HepG2 (cell line): Measurements from ENCODE around the gene ACOT8. TPM values are rescaled to one million over a fixed set of nuclear protein-coding genes. Genes with fewer than 3 reads are reported as not detected.

ENCODE experiments used
- CBX5 ChIP-seq: sonication (generic); formaldehyde crosslinking; IDR thresholded peaks from 2 replicates; pipeline ENCODE4 v1.4.0; 2020; ENCODE audit warnings: missing genetic modification reagents, borderline replicate concordance
- FOXC1 ChIP-seq: sonication (generic); formaldehyde crosslinking; IDR thresholded peaks from 2 replicates; pipeline ENCODE4 v1.8.0; 2022; ENCODE audit warnings: mild to moderate bottlenecking, missing genetic modification reagents, borderline replicate concordance
- JUNB ChIP-seq: sonication (generic); formaldehyde crosslinking; IDR thresholded peaks from 2 replicates; pipeline ENCODE4 v1.8.0; 2022; ENCODE audit warnings: missing genetic modification reagents, mild to moderate bottlenecking, borderline replicate concordance
- SATB2 ChIP-seq: sonication (generic); formaldehyde crosslinking; IDR thresholded peaks from 2 replicates; pipeline ENCODE4 v1.5.0; 2020; ENCODE audit warnings: missing genetic modification reagents
- ZNF101 ChIP-seq: sonication (generic); formaldehyde crosslinking; IDR thresholded peaks from 2 replicates; pipeline ENCODE4 v1.4.0; 2020; ENCODE audit warnings: mild to moderate bottlenecking, low read depth, missing genetic modification reagents, borderline replicate concordance
- ZNF589 ChIP-seq: sonication (generic); formaldehyde crosslinking; conservative IDR thresholded peaks from 2 replicates; pipeline ENCODE4 v1.8.0; 2022; ENCODE audit warnings: mild to moderate bottlenecking, moderate library complexity, missing genetic modification reagents
- ZNF780A ChIP-seq: sonication (generic); formaldehyde crosslinking; IDR thresholded peaks from 2 replicates; pipeline ENCODE4 v1.8.0; 2022; ENCODE audit warnings: mild to moderate bottlenecking, missing genetic modification reagents, moderate library complexity
- polyA plus RNA-seq, 8 experiments: library from polyadenylated mRNA; depleted of rRNA in 3 of 8; stranded (reverse) in 7 of 8; unstranded in 1 of 8; fragments of >200 nt; fragmentation: Illumina TruSeq in 4 of 8; extraction: Trizol in 4 of 8; gene quantifications; 2 replicates each; pipeline versions ENCODE4 v1.2.1 to v1.2.3, GENCODE V29; 2011 to 2016; ENCODE audit warnings: low read depth in 4 of 8, missing spikeins in 1 of 8, mixed read lengths in 1 of 8; ENCODE audit not compliant: insufficient read depth in 1 of 8
- total RNA-seq, 5 experiments: library from RNA; depleted of rRNA; stranded (reverse); fragments of >200 nt; fragmentation: Illumina TruSeq; extraction: Trizol; gene quantifications; 2 replicates each; pipeline ENCODE4 v1.2.3, GENCODE V29; 2016; ENCODE audit warnings: low read depth in 1 of 5
- TF ChIP-seq, protein P1 (sequence below): fragments of 450-650 bp; IDR thresholded peaks from 2 replicates; pipeline ENCODE4 v1.6.1; 2016
- TF ChIP-seq, protein P2 (sequence below): sonication (generic); formaldehyde crosslinking; IDR thresholded peaks from 2 replicates; pipeline ENCODE4 v1.4.0; 2020; ENCODE audit warnings: missing genetic modification reagents
- TF ChIP-seq, protein P3 (sequence below): sonication (generic); formaldehyde crosslinking; IDR thresholded peaks from one replicate; pipeline ENCODE4 v1.5.1; 2020; ENCODE audit warnings: mild to moderate bottlenecking, missing genetic modification reagents; ENCODE audit errors: not compliant biosample characterization
- TF ChIP-seq, protein P4 (sequence below): IDR thresholded peaks from 2 replicates; pipeline ENCODE4 v1.6.1; 2018; ENCODE audit warnings: missing genetic modification reagents, mild to moderate bottlenecking, missing compliant biosample characterization
- TF ChIP-seq, protein P5 (sequence below): sonication (generic); formaldehyde crosslinking; IDR thresholded peaks from 2 replicates; pipeline ENCODE4 v1.4.0; 2020; ENCODE audit warnings: mild to moderate bottlenecking, missing genetic modification reagents

Gene ACOT8
- total and polyA plus RNA-seq, 2 of the 13 experiments (the other 11 are each of a cell fraction or from before 2014, with no cell fraction given): 31.4 to 45.5 TPM

DNA sequence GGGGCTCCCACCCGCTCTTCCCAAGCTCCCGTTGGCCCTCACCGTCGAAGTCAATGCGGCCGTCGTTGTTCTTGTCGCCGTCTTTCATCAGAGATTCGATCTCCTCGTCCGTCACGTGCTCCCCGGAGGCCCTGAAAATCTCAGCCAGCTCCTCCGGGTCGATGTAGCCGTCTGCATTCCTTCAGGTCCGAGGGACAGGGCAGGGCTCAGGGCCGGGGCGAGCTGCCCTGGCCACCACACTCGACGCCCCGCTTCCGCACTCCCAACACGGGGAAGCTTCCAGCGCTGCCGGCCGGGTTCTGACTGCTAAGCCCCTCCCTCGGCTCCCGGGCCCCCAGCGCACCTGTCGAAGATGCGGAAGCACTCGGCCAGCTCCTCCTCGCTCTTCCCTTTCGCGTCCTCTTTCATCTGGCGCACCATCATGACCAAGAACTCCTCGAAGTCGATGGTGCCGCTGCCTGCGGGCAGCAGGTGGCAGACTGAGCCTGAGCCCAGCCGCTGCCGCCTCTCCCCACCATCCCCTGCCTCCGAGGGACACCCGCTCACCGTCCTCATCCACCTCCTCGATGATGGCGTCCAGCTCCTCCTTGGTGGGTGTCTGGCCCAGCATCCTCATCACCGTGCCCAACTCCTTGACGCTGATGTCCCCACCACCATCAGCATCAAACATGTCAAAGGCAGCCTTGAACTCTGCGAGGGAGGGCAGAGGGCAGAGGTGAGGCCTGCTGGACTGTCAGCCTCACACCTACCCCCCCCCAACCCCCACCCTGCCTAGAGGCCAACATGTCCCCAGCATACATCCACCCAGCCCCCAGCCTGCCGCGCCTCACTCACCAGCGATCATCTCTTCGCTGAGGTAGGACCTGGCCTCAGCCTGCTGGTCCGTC is 33.0 kb downstream of the ACOT8 start (continued):
- TF ChIP-seq, protein P1, sequence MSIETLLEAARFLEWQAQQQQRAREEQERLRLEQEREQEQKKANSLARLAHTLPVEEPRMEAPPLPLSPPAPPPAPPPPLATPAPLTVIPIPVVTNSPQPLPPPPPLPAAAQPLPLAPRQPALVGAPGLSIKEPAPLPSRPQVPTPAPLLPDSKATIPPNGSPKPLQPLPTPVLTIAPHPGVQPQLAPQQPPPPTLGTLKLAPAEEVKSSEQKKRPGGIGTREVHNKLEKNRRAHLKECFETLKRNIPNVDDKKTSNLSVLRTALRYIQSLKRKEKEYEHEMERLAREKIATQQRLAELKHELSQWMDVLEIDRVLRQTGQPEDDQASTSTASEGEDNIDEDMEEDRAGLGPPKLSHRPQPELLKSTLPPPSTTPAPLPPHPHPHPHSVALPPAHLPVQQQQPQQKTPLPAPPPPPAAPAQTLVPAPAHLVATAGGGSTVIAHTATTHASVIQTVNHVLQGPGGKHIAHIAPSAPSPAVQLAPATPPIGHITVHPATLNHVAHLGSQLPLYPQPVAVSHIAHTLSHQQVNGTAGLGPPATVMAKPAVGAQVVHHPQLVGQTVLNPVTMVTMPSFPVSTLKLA: no peak
- TF ChIP-seq CBX5 (CRISPR knock-in tag): 0 out of 2 replicates have a peak, but pooled peaks have one; percentile 38
- TF ChIP-seq, protein P2, sequence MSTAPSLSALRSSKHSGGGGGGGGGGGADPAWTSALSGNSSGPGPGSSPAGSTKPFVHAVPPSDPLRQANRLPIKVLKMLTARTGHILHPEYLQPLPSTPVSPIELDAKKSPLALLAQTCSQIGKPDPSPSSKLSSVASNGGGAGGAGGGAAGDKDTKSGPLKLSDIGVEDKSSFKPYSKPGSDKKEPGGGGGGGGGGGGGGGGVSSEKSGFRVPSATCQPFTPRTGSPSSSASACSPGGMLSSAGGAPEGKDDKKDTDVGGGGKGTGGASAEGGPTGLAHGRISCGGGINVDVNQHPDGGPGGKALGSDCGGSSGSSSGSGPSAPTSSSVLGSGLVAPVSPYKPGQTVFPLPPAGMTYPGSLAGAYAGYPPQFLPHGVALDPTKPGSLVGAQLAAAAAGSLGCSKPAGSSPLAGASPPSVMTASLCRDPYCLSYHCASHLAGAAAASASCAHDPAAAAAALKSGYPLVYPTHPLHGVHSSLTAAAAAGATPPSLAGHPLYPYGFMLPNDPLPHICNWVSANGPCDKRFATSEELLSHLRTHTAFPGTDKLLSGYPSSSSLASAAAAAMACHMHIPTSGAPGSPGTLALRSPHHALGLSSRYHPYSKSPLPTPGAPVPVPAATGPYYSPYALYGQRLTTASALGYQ (CRISPR knock-in tag): no peak
- no peak for TF ChIP-seq JUNB
- TF ChIP-seq, protein P3, sequence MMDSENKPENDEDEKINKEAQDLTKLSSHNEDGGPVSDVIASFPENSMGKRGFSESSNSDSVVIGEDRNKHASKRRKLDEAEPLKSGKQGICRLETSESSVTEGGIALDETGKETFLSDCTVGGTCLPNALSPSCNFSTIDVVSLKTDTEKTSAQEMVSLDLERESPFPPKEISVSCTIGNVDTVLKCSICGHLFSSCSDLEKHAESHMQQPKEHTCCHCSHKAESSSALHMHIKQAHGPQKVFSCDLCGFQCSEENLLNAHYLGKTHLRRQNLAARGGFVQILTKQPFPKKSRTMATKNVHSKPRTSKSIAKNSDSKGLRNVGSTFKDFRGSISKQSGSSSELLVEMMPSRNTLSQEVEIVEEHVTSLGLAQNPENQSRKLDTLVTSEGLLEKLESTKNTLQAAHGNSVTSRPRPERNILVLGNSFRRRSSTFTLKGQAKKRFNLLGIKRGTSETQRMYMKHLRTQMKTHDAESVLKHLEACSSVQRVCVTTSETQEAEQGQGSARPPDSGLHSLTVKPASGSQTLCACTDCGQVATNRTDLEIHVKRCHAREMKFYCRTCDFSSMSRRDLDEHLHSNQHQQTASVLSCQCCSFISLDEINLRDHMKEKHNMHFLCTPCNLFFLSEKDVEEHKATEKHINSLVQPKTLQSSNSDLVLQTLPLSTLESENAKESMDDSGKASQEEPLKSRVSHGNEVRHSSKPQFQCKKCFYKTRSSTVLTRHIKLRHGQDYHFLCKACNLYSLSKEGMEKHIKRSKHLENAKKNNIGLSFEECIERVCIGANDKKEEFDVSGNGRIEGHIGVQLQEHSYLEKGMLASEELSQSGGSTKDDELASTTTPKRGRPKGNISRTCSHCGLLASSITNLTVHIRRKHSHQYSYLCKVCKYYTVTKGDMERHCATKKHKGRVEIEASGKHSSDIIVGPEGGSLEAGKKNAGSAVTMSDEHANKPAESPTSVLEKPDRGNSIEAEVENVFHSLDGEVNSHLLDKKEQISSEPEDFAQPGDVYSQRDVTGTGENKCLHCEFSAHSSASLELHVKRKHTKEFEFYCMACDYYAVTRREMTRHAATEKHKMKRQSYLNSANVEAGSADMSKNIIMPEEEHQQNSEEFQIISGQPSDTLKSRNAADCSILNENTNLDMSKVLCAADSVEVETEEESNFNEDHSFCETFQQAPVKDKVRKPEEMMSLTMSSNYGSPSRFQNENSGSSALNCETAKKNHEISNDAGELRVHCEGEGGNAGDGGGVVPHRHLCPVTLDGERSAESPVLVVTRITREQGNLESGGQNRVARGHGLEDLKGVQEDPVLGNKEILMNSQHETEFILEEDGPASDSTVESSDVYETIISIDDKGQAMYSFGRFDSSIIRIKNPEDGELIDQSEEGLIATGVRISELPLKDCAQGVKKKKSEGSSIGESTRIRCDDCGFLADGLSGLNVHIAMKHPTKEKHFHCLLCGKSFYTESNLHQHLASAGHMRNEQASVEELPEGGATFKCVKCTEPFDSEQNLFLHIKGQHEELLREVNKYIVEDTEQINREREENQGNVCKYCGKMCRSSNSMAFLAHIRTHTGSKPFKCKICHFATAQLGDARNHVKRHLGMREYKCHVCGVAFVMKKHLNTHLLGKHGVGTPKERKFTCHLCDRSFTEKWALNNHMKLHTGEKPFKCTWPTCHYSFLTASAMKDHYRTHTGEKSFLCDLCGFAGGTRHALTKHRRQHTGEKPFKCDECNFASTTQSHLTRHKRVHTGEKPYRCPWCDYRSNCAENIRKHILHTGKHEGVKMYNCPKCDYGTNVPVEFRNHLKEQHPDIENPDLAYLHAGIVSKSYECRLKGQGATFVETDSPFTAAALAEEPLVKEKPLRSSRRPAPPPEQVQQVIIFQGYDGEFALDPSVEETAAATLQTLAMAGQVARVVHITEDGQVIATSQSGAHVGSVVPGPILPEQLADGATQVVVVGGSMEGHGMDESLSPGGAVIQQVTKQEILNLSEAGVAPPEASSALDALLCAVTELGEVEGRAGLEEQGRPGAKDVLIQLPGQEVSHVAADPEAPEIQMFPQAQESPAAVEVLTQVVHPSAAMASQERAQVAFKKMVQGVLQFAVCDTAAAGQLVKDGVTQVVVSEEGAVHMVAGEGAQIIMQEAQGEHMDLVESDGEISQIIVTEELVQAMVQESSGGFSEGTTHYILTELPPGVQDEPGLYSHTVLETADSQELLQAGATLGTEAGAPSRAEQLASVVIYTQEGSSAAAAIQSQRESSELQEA (CRISPR knock-in tag): peak; percentile 68
- TF ChIP-seq, protein P4, sequence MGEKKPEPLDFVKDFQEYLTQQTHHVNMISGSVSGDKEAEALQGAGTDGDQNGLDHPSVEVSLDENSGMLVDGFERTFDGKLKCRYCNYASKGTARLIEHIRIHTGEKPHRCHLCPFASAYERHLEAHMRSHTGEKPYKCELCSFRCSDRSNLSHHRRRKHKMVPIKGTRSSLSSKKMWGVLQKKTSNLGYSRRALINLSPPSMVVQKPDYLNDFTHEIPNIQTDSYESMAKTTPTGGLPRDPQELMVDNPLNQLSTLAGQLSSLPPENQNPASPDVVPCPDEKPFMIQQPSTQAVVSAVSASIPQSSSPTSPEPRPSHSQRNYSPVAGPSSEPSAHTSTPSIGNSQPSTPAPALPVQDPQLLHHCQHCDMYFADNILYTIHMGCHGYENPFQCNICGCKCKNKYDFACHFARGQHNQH (CRISPR knock-in tag): no peak
- no peak for TF ChIP-seq SATB2 (CRISPR knock-in tag)
- TF ChIP-seq ZNF780A (CRISPR knock-in tag): no peak
- TF ChIP-seq ZNF589 (CRISPR knock-in tag): 0 out of 2 replicates have a peak, but pooled peaks have one; percentile 38
- no peak for TF ChIP-seq FOXC1 (CRISPR knock-in tag)
- TF ChIP-seq, protein P5, sequence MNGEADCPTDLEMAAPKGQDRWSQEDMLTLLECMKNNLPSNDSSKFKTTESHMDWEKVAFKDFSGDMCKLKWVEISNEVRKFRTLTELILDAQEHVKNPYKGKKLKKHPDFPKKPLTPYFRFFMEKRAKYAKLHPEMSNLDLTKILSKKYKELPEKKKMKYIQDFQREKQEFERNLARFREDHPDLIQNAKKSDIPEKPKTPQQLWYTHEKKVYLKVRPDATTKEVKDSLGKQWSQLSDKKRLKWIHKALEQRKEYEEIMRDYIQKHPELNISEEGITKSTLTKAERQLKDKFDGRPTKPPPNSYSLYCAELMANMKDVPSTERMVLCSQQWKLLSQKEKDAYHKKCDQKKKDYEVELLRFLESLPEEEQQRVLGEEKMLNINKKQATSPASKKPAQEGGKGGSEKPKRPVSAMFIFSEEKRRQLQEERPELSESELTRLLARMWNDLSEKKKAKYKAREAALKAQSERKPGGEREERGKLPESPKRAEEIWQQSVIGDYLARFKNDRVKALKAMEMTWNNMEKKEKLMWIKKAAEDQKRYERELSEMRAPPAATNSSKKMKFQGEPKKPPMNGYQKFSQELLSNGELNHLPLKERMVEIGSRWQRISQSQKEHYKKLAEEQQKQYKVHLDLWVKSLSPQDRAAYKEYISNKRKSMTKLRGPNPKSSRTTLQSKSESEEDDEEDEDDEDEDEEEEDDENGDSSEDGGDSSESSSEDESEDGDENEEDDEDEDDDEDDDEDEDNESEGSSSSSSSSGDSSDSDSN (CRISPR knock-in tag): no peak
- no peak for TF ChIP-seq ZNF101 (CRISPR knock-in tag)
